ENCODE data around the gene SFMBT2.
"Not testable (repeated sequence)": the region's sequence is repeated elsewhere in the genome, so short reads cannot be mapped to it uniquely, and the experiment has no call there.

SFMBT2 gene

DNA sequence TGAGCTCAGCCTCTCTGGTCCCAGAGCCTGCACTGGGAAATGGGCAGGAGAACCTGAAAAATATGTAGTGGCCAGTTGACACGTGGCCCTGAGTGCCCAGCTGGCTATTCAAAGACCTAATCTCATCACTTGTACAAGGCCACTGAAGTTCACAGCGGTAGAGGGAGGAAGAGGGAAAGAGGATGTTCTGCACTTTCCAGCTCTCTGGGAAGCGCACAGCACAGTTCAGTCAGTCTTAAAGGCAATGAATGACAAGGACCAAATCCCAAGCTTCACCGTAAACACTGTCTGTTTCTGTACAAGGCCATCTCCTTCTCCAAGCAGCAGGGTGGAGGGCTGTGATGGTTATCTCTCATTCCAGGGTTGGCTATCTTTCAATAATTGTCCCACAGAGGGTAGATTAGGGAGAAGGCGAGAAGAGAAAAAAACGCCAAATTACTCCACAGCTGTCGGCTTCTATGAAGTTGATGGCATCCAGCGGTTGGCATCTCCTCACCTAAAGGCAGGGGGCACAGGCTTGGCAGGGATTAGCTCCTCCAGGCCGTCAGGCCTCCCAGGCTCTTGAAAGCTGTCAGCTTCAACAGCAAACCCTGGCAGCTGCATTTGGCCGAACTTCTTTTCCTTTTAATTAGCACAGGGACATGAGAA is 10.6 kb downstream of the SFMBT2 start:
- no peak for DNase-seq

DNA sequence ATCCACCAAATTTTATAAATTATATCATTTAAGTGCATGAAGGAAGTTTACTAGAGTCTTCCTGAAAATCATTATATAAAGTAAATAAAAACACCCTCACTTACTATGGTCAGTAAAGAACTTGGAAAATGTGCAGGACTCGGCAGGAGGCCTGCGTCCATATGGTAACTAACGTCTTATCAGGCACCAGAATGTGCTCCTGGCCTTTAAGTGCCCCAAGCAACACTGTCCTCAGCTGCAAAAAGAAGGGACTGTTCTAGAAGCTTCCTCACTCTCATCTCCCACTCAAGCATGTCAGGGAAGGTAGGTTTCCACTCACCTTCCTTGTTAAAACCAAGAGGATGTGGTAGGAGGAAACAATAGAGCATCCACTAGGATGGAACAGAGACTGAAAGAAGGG is 11.3 kb downstream of the SFMBT2 start:
- no peak for DNase-seq

DNA sequence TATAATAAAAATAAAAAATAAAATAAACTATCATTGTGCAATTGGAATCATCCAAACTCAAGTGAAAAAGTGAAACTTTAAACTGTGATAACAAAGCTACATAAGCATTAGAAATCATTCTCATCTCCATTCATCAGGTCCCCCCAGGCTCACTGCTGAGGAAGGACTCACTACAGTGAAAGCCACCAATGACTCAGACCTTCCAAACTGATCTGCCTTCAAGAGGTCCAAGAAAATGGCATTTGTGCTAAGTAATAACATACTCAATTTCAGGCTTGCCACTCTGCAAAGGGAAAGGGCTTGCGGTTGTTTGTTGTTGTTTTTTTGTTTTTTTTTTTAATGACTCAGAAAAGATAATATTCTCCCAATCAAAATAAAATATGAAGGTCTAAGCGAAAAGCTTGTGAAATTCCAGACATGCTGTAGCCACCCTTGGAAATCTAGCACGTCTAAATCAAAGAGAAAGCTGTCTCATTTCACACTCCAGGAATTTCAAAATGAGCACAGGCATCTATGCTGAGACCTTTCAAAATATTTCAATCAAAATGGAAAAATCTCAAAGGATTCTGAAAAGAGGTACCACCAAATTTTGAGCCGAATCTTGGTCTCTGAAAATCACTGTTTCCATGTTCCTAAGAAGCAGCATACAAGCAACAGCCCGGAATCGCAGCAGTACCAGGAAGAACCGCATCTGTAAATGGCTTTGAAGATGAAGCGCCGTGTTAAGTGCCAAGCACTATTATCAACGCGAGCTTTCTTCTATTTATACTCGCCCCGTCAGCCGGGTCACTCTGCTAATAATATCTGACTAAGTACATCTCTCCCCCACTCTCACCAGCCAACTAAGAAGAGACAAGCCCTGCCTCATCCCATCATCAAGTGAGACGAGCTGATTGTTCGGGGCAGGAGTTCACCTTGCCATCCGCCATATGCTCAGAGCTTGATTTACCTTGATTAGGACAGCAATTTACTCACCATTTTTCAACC is 13.5 kb downstream of the SFMBT2 start:
- DNase-seq: no peak

DNA sequence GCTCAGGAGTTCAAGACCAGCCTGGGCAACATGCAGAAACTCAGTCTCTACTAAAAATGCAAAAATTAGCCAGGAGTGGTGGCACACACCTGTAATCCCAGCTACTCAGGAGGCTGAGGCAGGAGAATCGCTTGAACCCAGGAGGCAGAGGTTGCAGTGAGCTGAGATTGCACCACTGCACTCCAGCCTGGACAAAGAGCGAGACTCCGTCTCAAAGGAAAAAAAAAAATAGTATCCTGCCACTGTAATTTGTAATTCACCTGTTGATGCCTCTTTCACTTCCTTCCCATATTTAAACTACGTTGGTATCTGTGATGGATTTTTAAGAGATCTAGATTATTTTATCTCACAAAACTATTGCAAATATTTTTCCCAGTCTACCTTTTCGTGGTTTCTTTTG is 18.5 kb downstream of the SFMBT2 start:
- not testable (repeated sequence) for DNase-seq

DNA sequence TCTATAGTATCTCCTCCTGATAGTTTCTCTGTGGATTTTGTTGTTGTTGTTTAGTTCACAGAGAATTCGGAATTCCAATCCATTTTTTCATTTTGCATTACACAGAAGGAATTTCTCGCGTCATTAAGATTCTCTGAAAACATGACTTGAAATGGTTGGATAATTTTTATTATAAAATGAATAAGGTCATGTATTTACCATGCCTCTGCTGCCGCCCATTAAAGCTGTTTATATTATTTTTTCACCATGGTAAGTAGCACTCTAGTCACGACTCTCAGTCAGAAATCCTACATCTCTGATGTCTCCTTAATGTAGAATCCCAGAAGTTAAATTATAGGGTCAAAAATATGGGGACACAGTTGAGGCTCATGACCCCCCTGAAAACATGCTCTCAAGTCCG is 19.1 kb downstream of the SFMBT2 start:
- DNase-seq: no peak

DNA sequence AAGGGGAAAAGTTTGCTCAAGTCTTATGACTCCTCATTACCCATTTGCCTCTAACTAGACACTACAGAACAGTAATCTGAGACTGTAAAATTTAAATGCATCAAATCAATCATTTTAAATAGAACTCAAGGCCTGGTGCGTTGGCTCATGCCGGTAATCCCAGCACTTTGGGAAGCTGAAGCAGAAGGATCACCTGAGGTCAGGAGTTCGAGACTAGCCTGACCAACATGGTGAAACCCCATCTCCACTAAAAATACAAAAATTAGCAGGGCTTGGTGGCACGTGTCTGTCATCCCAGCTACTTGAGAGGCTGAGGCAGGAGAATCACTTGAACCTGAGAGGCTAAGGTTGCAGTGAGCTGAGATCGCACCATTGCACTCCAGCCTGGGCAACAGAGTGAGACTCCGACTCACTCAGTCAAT is 20.1 kb downstream of the SFMBT2 start:
- DNase-seq: not testable (repeated sequence)

DNA sequence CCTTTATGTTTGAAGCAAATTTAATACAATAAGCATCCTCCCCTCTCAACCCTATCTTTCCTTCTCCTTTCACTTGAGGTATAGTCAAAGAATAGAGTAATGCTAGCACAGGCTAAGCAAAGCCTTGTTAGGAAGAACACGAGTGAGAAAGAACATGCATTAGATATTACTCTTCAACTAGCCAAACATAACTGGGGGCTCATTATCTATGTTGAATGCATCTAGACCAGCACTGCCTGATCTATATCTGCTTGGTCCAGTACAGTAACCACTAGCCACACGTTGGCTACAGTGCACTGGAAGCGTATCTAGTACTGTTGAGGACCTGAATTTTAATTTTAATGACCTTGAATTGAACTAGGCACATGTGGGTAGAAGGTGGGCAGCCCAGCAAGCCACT is 21.0 kb downstream of the SFMBT2 start:
- no peak for DNase-seq

DNA sequence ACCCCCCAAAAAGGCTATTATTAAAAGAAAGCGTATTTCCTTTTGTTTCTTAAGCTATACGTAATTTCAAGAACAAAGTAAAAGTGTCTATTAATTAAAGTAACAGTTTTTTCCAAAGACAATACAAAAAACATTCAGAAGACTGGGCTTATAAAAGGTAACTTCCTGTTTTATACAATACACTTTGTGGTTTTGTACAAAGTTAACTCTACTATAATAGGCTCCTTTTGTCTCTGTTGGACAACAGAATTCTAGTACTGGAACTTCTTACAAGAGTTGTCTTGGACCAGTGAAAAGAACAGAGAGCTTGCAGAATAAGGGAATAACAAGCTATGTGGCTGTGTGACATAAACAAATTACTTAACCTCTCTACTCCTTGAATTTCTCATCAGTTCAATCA is 21.5 kb downstream of the SFMBT2 start:
- no peak for DNase-seq

DNA sequence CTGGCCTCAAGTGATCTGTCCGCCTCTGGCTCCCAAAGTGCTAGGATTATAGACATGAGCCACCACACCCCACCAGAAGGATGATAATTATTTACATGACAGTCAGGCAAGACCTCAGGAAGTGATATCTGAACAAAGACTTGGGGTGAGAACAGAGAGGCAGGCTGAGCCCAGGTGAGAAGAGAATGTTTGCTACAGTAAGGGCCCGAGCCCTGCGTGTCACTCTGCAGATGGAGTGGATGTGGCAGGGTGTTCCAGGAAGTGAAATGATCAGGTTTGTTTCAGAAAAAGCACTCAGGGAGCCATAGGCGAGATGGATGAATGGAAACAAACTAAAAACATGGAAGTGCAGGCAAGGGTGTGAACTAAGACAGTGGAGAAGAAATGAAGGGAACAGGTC is 22.2 kb downstream of the SFMBT2 start:
- DNase-seq: no peak

DNA sequence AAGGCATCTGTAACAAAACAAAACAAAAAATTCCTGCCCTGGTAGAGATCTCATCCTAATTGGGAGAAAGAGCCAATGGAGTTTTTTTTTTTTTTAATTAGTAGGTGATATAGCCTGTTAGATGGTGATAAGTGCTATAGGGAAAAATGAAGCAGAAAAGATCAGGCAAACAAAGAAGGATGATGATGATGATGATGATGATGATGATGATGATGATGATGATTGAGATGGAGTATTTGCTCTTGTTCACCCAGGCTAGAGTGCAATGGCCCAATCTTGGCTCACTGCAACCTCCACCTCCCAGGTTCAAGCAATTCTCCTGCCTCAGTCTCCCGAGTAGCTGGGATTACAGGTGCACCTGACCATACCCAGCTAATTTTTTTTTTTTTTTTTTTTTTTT is 22.7 kb downstream of the SFMBT2 start:
- DNase-seq: not testable (repeated sequence)

DNA sequence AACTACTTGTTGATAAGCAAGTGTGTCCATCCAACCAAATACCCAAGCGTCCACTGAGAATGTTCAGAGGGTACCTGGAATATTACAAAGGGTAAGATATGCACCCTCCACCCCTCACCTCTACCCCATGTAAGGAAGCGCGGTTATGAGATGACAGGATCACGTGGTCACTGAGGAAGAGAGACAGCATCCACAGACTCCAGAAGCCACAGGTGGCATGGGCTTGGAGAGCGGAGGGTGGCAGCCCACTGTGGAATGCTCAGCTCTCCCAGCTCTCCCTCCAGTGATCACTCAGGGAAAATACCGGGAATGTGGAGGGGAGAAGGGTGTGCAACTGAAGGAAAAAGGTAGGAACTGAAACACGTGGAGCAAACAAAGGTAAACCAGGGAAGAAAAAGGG is 25.7 kb downstream of the SFMBT2 start:
- no peak for DNase-seq

DNA sequence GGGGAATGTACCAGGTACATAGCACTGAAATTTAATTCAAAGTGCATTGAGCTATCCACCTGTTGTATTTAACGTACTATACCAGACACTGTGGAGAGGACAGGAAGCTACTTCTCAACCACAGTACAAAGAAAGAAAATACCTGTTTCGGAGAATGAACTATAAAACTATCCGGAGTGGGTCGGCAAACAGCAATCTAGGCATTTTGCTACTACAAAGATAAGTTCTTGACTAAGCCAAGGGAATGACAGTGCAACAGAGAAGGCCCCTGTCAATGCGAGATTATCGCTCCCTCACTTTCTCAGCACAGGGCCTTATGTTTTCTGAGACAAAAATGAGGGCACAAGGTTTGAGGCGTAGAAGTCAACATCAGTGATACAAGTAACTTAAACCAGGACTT is 27.4 kb downstream of the SFMBT2 start:
- DNase-seq: no peak

DNA sequence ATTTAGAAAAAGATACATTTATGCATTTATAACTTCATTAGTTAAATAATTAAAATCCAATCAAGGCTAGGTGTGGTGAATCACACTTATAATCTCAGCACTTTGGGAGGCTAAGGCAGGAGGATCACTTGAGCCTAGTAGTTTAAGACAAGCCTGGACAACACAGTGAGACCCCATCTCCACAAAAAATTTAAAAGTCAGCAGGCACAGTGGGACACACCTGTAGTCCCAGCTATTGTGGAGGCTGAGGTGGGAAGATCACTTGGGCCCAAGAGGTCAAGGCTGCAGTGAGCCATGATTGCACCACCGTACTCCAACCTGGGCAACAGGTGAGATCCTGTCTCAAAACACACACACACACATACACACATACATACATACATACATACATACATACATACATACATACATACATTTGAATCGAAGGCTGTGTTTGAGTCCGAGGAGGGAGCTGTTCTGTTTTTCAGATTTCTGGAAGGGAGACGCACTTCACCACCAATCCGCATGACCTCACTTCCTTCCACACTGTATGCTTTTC is 30.1 kb downstream of the SFMBT2 start:
- no peak for DNase-seq

DNA sequence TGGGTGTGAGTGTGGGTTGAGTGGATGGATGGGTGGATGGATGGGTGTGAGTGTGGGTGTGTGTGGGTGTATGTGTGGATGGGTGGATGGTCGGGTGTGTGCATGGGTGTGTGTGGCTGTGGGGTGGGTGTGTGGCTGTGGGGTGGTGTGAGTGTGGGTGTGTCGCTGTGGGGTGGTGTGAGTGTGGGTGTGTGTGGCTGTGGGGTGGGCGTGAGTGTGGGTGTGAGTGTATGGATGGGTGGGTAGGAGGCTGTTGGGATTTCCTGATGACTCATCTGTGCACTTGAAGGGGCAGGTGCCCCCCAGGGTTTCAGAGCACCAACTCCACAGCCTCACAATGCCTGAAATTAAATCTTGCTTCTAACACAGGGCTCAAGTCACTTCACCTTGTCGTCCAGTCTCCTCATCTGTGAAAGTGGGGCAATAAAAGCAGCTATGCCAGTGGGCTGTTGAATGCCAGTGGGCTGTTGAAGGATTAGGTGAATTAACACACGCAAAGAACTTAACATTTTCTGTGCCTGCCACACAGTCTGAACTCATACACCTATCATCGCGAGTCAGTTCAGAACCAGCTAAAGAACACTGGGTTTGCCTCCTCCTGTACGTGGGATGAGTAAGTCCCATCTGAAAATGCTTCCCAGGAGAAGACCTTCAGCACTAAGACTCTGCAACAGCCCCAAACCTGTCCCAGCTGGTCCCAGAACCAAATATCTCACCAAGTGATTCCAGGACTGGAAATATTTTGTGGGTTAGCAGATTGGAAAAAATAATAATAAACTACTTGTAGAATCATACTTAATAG is 32.0 kb downstream of the SFMBT2 start:
- no peak for DNase-seq

DNA sequence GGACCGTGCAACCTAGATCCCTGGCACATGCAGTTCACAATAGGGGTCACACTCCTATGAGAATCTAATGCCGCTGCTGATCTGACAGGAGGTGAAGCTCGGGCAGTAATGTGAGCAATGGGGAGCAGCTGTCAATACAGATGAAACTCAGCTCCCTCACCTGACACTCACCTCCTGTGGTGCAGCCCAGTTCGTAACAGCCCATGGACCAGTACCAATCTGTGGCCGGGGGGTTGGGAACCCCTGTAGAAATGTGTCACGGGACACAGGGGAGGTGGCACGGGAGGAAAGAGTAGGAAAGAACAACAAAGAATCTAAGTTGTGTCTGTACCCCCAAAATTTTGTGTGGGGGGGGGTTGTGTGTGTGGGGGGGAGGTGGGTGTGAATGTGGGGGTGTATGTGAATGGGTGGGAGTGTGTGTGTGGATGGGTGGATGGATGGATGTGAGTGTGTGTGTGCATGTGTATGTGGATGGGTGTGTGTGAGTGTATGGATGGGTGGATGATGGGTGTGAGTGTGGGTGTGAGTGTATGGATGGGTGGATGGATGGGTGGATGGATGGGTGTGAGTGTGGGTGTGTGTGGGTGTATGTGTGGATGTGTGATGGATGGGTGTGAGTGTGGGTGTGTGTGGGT is 33.1 kb downstream of the SFMBT2 start:
- no peak for DNase-seq

DNA sequence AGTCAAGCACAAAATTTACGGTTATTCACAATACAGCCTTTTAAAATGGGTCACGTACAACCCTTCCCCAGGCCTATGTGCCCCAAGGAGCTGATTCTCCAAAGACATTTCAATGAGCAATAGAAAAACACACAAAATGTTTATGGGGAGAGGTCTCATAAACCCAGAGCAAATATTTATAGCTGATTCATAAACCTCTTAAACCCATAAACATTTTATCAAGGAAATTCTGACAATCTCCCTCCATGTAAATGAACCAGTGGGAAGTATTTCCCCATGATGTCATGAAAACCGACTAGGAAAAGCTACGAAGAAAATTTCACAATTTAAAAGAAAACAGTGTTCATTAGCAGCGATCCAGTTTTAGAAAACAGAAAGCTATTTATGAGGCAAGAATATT is 36.0 kb downstream of the SFMBT2 start:
- no peak for DNase-seq

DNA sequence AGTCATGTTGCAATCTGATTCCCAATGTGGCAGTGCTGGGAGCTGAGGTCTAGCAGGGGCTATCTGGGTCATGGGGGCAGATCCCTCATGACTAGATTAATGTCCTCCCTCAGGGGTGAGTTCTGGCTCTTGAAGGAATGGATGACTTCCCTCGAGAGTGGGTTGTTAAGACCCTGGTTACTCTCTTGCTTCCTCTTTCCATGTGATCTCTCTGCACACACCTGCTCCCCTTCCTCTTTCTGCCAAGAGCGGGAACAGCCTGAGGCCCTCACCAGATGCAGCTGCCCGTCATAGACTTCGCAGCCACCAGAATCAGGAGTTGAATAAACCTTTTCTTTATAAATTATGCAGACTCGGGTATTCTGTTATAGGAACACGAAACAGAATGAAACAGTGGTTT is 37.8 kb downstream of the SFMBT2 start:
- no peak for DNase-seq

DNA sequence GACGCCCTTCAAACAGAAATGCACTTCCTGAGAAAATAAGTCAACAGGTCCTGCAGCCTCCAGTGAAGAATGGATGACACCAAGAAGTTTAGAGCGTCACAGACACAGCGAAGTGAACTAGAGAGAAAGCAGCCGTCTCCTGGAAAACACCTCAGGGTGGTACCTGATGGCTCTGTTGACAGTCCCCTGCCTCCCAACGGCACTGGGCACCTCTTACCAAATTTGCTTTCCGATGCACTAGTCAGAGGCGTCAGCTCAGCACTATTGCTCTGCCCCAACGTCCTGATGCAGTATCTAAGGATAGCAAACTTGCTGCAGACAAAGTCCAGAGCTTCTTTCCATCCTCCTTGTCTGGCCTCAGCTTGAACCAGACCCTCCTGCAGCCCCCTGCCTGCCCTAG is 38.3 kb downstream of the SFMBT2 start:
- no peak for DNase-seq

DNA sequence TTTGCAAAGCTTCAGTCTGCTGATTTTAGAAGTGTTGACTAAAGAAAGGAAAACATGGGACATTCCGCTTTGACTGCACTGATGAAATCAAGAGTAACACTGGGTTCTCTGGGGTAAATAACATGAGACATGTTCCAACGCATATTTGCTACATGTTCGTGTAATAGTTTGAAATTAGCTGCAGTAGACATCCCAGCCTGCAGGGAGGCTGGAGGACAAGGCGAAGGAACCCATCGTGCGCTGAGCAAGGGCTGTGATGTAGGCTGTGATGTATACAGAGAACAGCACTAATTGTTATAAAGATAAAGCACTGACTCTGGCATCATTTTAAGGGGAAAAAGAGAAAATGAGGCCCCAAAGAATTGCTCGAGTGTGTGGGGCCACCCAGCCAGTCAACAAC is 40.3 kb downstream of the SFMBT2 start:
- DNase-seq: no peak

DNA sequence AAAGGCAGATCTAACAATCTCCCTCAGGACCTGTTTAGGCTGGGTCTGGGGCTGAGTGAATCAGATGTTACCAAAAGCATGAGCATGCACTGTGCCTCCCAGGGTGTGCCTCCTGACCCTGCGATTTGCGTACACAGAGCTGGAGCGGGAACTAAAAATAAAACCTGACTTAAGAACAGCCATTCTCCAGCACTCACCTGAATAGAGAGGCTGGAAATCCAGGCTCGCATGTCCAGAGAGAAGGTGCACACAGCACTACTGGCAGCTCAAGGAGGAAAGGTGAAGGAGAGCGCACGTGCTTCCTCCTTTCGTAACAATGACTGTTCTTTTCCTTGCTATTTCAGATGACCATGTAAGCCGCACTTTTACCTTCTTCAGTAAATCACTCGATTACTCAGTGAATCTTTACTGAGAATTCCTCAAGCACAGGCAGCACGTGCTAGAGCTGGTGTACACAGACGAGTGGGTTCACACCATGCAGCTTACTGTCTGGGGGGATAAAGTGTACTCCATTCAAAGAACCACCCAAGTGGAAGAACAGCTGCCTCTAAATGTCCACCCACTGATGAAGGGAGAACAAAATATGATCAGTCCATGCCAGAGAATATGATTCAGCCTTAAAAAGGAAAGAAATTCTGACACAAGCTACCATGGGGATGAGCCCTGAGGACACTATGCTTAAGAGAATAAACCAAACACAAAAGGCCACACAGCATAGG is 45.6 kb downstream of the SFMBT2 start:
- DNase-seq: no peak

DNA sequence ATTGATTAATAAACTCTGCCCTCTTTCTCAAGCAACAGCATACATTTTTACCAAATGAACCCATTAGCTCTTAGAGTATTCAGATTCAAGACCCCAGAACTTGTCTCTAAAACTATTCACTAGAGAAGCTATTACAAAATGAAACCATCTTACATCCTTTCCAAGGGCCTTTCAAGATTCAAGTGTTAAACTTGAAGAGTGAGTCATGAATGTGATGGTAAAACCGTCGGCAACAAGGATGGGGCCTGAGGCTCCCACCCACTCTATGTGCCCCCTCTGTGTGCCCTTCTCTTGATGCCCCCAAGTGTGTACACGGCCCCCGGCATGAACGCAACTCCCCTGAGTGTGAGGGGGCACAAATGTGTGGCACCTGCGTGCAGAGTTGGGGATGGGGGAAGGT is 46.4 kb downstream of the SFMBT2 start:
- no peak for DNase-seq

DNA sequence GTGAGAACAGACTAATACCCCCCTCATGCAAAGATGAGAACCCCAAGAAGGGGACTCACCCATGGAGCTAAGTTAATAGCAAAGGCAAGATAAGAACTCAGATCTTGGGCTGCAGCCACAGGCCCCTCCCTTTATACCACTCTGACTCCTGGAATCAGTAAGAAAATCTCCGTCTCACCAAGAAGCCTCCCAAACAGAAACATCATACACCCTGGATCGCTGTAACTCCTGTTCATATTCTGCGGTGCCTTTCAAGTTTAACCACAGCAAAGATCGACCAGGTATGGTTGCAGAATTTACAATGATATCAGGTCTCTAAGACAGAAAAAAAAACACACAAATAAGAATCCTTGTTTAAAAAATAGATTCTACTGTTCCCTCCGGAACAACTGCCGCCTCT is 47.1 kb downstream of the SFMBT2 start:
- DNase-seq: no peak
